GM19372 (cell line): ENCODE data around the gene GAPDH.
"Not testable (repeated sequence)": the region's sequence is repeated elsewhere in the genome, so short reads cannot be mapped to it uniquely, and the experiment has no call there.

ENCODE experiments used
- ATAC-seq: cut with Tn5 transposase; IDR thresholded peaks from one replicate; pipeline ENCODE4 v1.9.1; 2021; ENCODE audit warnings: mild to moderate bottlenecking, low read depth, moderate library complexity; ENCODE audit not compliant: unreplicated experiment

Gene GAPDH

GRCh38 chr12:6528539-6529235, 5.6 kb upstream of the GAPDH start:
- no peak for ATAC-seq

- ATAC-seq, result no peak
Measured at GRCh38 chr12:6529291-6529737, 5.0 kb upstream of the GAPDH start.

GRCh38 chr12:6530576-6531260, 3.6 kb upstream of the GAPDH start:
- ATAC-seq, result no peak

GRCh38 chr12:6532051-6532926, 2.0 kb upstream of the GAPDH start:
- ATAC-seq, result no peak

GRCh38 chr12:6532927-6533652, 1.2 kb upstream of the GAPDH start:
- ATAC-seq, result no peak

GRCh38 chr12:6533653-6533922, 729 bp upstream of the GAPDH start:
- ATAC-seq, result peak; percentile 4

- no peak for ATAC-seq
Measured at GRCh38 chr12:6534695-6534944, 303 bp downstream of the GAPDH start.

GRCh38 chr12:6534945-6535696, 804 bp downstream of the GAPDH start:
- ATAC-seq, result peak; percentile 15

- no peak for ATAC-seq
Measured at GRCh38 chr12:6535697-6535946, 1.3 kb downstream of the GAPDH start.

- no peak for ATAC-seq
Measured at GRCh38 chr12:6535960-6536847, 1.9 kb downstream of the GAPDH start.

- ATAC-seq, result no peak
Measured at GRCh38 chr12:6536894-6537579, 2.7 kb downstream of the GAPDH start.

- ATAC-seq, result not testable (repeated sequence)
Measured at GRCh38 chr12:6537580-6538419, 3.5 kb downstream of the GAPDH start.

GRCh38 chr12:6538420-6539313, 4.3 kb downstream of the GAPDH start:
- ATAC-seq, result no peak

GRCh38 chr12:6539314-6539682, 5.0 kb downstream of the GAPDH start:
- no peak for ATAC-seq

GRCh38 chr12:6539707-6540134, 5.4 kb downstream of the GAPDH start:
- ATAC-seq, result no peak

- no peak for ATAC-seq
Measured at GRCh38 chr12:6540181-6540877, 6.0 kb downstream of the GAPDH start.
